Measurements from ENCODE around the gene FANCB. TPM values are rescaled to one million over a fixed set of nuclear protein-coding genes. Genes with fewer than 3 reads are reported as not detected.

FANCB gene
- total RNA-seq, 1 experiment from 2014 or later: 11.3 TPM

GRCh38 chrX:14875624-14876023 lies 2.8 kb upstream of the FANCB start:
- BruUV-seq (replicated peaks): no TSS peak
- ATAC-seq (no peak), DNase-seq (ENCODE audit: low read depth, low spot score) (no peak)
- no peaks in the 10 kb centered on the region for H3K9me2 ChIP-seq (ENCODE audit: insufficient read depth)
- no peak overlapping the region for H3K9ac ChIP-seq (ENCODE audit: low read length)
- intact Hi-C loops (cut with micrococcal nuclease): no loop called here
- peaks cover 0 to 3% of the 10 kb centered on the region in 2 experiments; a peak in 2 of 4 replicates for H3K4me1 ChIP-seq (ENCODE audit: control insufficient read depth in 1 of 2, insufficient read depth in 2 of 2, low read length in 2 of 2)
- H2AFZ ChIP-seq (ENCODE audit: low read depth, low read length, poor library complexity, severe bottlenecking): no peak overlapping the region
- no peak for TF ChIP-seq SIN3A (IDR thresholded peaks at IDR 0.05; ENCODE audit: low read depth)
- TF ChIP-seq FOSL1 (IDR thresholded peaks at IDR 0.05; ENCODE audit: low read depth): no peak
- no peak for TF ChIP-seq TCF7L2 (IDR thresholded peaks at IDR 0.05; ENCODE audit: borderline replicate concordance, extremely low read depth, insufficient read depth, insufficient read length)
- TF ChIP-seq POLR2AphosphoS5 (IDR thresholded peaks at IDR 0.05; ENCODE audit: low read depth, low read length): no peak
- no peak for TF ChIP-seq CBX3 (IDR thresholded peaks at IDR 0.05; ENCODE audit: low read depth)
- no peak for TF ChIP-seq MAX (IDR thresholded peaks at IDR 0.05)
- no peak for TF ChIP-seq SRF (IDR thresholded peaks at IDR 0.05; ENCODE audit: low read depth)
- TF ChIP-seq CEBPB (IDR thresholded peaks at IDR 0.05; ENCODE audit: low read depth): no peak
- no peak for TF ChIP-seq ELF1 (IDR thresholded peaks at IDR 0.05; ENCODE audit: borderline replicate concordance, low read depth)
- no peak for TF ChIP-seq ZNF274 (IDR thresholded peaks at IDR 0.05; ENCODE audit: low read depth, low read length)
- TF ChIP-seq ZBTB33 (IDR thresholded peaks at IDR 0.05; ENCODE audit: extremely low read depth, insufficient replicate concordance, low read length): no peak
- TF ChIP-seq ZFX (IDR thresholded peaks at IDR 0.05): no peak
- TF ChIP-seq JUND (IDR thresholded peaks at IDR 0.05): no peak
- TF ChIP-seq RAD21 (IDR thresholded peaks at IDR 0.05; ENCODE audit: low read depth): no peak
- TF ChIP-seq REST (IDR thresholded peaks at IDR 0.05; ENCODE audit: low read depth): no peak
- TF ChIP-seq POLR2A (IDR thresholded peaks at IDR 0.05; ENCODE audit: borderline replicate concordance, extremely low read depth, insufficient read depth, insufficient read length): no peak
- H3K36me3 ChIP-seq (ENCODE audit: control insufficient read depth in 1 of 2, insufficient read depth in 2 of 2, low read length in 2 of 2): no peaks in the 10 kb centered on the region
- no peaks in the 10 kb centered on the region for H3K27me3 ChIP-seq (ENCODE audit: insufficient read depth, low read length)
- POLR2A ChIA-PET: no interaction called here
- CTCF ChIA-PET: no interaction called here
- no peaks in the 10 kb centered on the region for H4K20me1 ChIP-seq (ENCODE audit: insufficient read depth)
- H3K4me2 ChIP-seq (ENCODE audit: low read length): no peak overlapping the region
- H3K4me3 ChIP-seq (replicated peaks in 1 of 2; ENCODE audit: low read depth in 1 of 2, low read length in 2 of 2): no peak overlapping the region
- H3K79me2 ChIP-seq (ENCODE audit: insufficient read depth, low read length): peaks cover 18% of the 10 kb centered on the region
- no peaks in the 10 kb centered on the region for H3K9me3 ChIP-seq (ENCODE audit: control insufficient read depth in 1 of 2, insufficient read depth in 1 of 2, low read depth in 1 of 2, low read length in 2 of 2)
- RAD21 ChIA-PET (ENCODE audit: low non-redundant PET in 1 of 2, low total read pairs in 2 of 2, uncharacterized antibody in 2 of 2, unreplicated experiment in 2 of 2): no interaction called here
- H3K27ac ChIP-seq (ENCODE audit: low read depth, low read length): no peak overlapping the region
